ENCODE measurements around the gene FRMD4A.

DNA sequence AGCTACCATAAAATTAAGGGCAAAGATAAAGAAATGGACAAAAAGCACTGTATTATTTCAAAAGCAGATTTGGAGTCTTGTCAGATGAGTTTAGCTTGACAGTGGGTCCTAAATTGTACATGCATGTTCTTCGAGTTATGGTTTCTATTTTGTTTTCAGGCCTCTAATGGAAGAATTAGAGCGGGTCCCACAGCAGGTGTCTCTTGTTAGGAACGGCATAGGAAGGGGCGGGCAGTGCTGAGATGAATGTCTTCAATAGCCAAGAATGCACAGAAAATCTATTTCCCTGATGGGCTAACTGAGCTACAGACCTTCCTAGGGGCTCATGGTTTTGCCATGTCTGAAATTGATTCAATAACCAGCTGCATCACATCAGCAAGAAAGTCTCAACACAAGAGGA is 304.4 kb downstream of the FRMD4A start:
- TF ChIP-seq, protein P1, sequence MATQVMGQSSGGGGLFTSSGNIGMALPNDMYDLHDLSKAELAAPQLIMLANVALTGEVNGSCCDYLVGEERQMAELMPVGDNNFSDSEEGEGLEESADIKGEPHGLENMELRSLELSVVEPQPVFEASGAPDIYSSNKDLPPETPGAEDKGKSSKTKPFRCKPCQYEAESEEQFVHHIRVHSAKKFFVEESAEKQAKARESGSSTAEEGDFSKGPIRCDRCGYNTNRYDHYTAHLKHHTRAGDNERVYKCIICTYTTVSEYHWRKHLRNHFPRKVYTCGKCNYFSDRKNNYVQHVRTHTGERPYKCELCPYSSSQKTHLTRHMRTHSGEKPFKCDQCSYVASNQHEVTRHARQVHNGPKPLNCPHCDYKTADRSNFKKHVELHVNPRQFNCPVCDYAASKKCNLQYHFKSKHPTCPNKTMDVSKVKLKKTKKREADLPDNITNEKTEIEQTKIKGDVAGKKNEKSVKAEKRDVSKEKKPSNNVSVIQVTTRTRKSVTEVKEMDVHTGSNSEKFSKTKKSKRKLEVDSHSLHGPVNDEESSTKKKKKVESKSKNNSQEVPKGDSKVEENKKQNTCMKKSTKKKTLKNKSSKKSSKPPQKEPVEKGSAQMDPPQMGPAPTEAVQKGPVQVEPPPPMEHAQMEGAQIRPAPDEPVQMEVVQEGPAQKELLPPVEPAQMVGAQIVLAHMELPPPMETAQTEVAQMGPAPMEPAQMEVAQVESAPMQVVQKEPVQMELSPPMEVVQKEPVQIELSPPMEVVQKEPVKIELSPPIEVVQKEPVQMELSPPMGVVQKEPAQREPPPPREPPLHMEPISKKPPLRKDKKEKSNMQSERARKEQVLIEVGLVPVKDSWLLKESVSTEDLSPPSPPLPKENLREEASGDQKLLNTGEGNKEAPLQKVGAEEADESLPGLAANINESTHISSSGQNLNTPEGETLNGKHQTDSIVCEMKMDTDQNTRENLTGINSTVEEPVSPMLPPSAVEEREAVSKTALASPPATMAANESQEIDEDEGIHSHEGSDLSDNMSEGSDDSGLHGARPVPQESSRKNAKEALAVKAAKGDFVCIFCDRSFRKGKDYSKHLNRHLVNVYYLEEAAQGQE (IDR thresholded peaks at IDR 0.05; ENCODE audit: low read depth, low read length) = no peak
- TF ChIP-seq GATA2 (CRISPR knock-in tag; IDR thresholded peaks at IDR 0.05) (no peak), FOXM1 (IDR thresholded peaks at IDR 0.05; ENCODE audit: low read depth) (no peak), FOSL2 (IDR thresholded peaks at IDR 0.05; ENCODE audit: borderline replicate concordance, low read depth) (no peak), TCF12 (IDR thresholded peaks at IDR 0.05) (no peak), MEF2A (IDR thresholded peaks at IDR 0.05; ENCODE audit: borderline replicate concordance, low read depth) (no peak), ZBTB33 (IDR thresholded peaks at IDR 0.05; ENCODE audit: borderline replicate concordance, low read depth) (no peak), TAF1 (IDR thresholded peaks at IDR 0.05; ENCODE audit: borderline replicate concordance, low read depth, low read length) (no peak)
- TF ChIP-seq, protein P2, sequence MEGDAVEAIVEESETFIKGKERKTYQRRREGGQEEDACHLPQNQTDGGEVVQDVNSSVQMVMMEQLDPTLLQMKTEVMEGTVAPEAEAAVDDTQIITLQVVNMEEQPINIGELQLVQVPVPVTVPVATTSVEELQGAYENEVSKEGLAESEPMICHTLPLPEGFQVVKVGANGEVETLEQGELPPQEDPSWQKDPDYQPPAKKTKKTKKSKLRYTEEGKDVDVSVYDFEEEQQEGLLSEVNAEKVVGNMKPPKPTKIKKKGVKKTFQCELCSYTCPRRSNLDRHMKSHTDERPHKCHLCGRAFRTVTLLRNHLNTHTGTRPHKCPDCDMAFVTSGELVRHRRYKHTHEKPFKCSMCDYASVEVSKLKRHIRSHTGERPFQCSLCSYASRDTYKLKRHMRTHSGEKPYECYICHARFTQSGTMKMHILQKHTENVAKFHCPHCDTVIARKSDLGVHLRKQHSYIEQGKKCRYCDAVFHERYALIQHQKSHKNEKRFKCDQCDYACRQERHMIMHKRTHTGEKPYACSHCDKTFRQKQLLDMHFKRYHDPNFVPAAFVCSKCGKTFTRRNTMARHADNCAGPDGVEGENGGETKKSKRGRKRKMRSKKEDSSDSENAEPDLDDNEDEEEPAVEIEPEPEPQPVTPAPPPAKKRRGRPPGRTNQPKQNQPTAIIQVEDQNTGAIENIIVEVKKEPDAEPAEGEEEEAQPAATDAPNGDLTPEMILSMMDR (IDR thresholded peaks at IDR 0.05) = no peak
- TF ChIP-seq, protein P3, sequence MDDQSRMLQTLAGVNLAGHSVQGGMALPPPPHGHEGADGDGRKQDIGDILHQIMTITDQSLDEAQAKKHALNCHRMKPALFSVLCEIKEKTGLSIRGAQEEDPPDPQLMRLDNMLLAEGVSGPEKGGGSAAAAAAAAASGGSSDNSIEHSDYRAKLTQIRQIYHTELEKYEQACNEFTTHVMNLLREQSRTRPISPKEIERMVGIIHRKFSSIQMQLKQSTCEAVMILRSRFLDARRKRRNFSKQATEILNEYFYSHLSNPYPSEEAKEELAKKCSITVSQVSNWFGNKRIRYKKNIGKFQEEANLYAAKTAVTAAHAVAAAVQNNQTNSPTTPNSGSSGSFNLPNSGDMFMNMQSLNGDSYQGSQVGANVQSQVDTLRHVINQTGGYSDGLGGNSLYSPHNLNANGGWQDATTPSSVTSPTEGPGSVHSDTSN (IDR thresholded peaks at IDR 0.05) = no peak
